ENCODE results near the gene HCN4.

The HCN4 gene

GRCh38 chr15:73375755-73376305 is 7.1 kb upstream of the HCN4 start:
- DNase-seq: no peak

- no peak for DNase-seq
Measured at GRCh38 chr15:73375012-73375411, 6.3 kb upstream of the HCN4 start.

GRCh38 chr15:73374604-73375003 is 5.8 kb upstream of the HCN4 start:
- no peak for DNase-seq

GRCh38 chr15:73373221-73373620 is 4.5 kb upstream of the HCN4 start:
- DNase-seq: no peak

- no peak for DNase-seq
Measured at GRCh38 chr15:73371812-73372211, 3.1 kb upstream of the HCN4 start.

GRCh38 chr15:73370151-73370550 is 1.4 kb upstream of the HCN4 start:
- DNase-seq: no peak

- no peak for DNase-seq
Measured at GRCh38 chr15:73369154-73369694, 466 bp upstream of the HCN4 start.

GRCh38 chr15:73367624-73368300 is 996 bp downstream of the HCN4 start:
- no peak for DNase-seq

- no peak for DNase-seq
Measured at GRCh38 chr15:73366766-73367623, 1.8 kb downstream of the HCN4 start.

- DNase-seq: no peak
Measured at GRCh38 chr15:73364070-73364469, 4.7 kb downstream of the HCN4 start.

- DNase-seq: no peak
Measured at GRCh38 chr15:73362900-73363299, 5.9 kb downstream of the HCN4 start.

GRCh38 chr15:73361337-73361736 is 7.4 kb downstream of the HCN4 start:
- DNase-seq: no peak

GRCh38 chr15:73359651-73360050 is 9.1 kb downstream of the HCN4 start:
- DNase-seq: no peak

- no peak for DNase-seq
Measured at GRCh38 chr15:73357999-73358665, 10.6 kb downstream of the HCN4 start.

- no peak for DNase-seq
Measured at GRCh38 chr15:73355612-73356265, 13.0 kb downstream of the HCN4 start.

- DNase-seq: no peak
Measured at GRCh38 chr15:73354241-73354640, 14.5 kb downstream of the HCN4 start.

- DNase-seq: no peak
Measured at GRCh38 chr15:73353734-73354133, 15.0 kb downstream of the HCN4 start.

- DNase-seq: no peak
Measured at GRCh38 chr15:73352082-73352481, 16.7 kb downstream of the HCN4 start.

- DNase-seq: no peak
Measured at GRCh38 chr15:73349191-73349590, 19.6 kb downstream of the HCN4 start.

- peak; percentile 65 for DNase-seq
Measured at GRCh38 chr15:73346735-73347312, 21.9 kb downstream of the HCN4 start.

- DNase-seq: no peak
Measured at GRCh38 chr15:73345658-73346057, 23.1 kb downstream of the HCN4 start.

GRCh38 chr15:73344056-73344455 is 24.7 kb downstream of the HCN4 start:
- DNase-seq: no peak

All from stimulated activated CD4-positive, alpha-beta T cell treated with anti-CD3 and anti-CD28 coated beads, Interleukin-4, amount 100 ng/mL, for 1 hour (primary cell).